DMS 273 treated with DMSO at 0.1 percent for 48 hours (cell line): ENCODE results near the gene GFRAL.
A peak's percentile ranks its signal among the peaks of the same experiment; 100 is the strongest.
"Not testable (repeated sequence)": the region's sequence is repeated elsewhere in the genome, so short reads cannot be mapped to it uniquely, and the experiment has no call there.

ENCODE experiments used
- DNase-seq: peaks from one replicate; lab custom pipeline; 2025; lab: John Stamatoyannopoulos, UW

GFRAL gene

GRCh38 chr6:55327169-55327568, at the start of gene GFRAL:
Gene GFRAL, plus strand, starts transcription at chr6:55327469. Its CDS starts 86 bp downstream, at chr6:55327555.
- no peak for DNase-seq

GRCh38 chr6:55277646-55278045, 49.6 kb upstream of the GFRAL start:
- DNase-seq: no peak

GRCh38 chr6:55281215-55281614, 46.1 kb upstream of the GFRAL start:
- DNase-seq: no peak

- no peak for DNase-seq
Measured at GRCh38 chr6:55282115-55282514, 45.2 kb upstream of the GFRAL start.

GRCh38 chr6:55286824-55287223, 40.4 kb upstream of the GFRAL start:
- DNase-seq: no peak

- no peak for DNase-seq
Measured at GRCh38 chr6:55290736-55291135, 36.5 kb upstream of the GFRAL start.

- no peak for DNase-seq
Measured at GRCh38 chr6:55293116-55293515, 34.2 kb upstream of the GFRAL start.

- not testable (repeated sequence) for DNase-seq
Measured at GRCh38 chr6:55297214-55297613, 30.1 kb upstream of the GFRAL start.

- DNase-seq: peak; percentile 14
Measured at GRCh38 chr6:55299286-55299985, 27.8 kb upstream of the GFRAL start.

GRCh38 chr6:55304747-55305146, 22.5 kb upstream of the GFRAL start:
- no peak for DNase-seq

GRCh38 chr6:55319961-55320695, 7.1 kb upstream of the GFRAL start:
- DNase-seq: no peak

GRCh38 chr6:55320696-55321086, 6.6 kb upstream of the GFRAL start:
- no peak for DNase-seq

GRCh38 chr6:55377150-55377549, 49.9 kb downstream of the GFRAL start:
- DNase-seq: no peak

- DNase-seq: no peak
Measured at GRCh38 chr6:55379471-55379870, 52.2 kb downstream of the GFRAL start.

GRCh38 chr6:55379895-55380294, 52.6 kb downstream of the GFRAL start:
- no peak for DNase-seq

GRCh38 chr6:55388211-55388610, 60.9 kb downstream of the GFRAL start:
- DNase-seq: no peak

- no peak for DNase-seq
Measured at GRCh38 chr6:55395871-55396270, 68.6 kb downstream of the GFRAL start.

GRCh38 chr6:55397986-55398385, 70.7 kb downstream of the GFRAL start:
- no peak for DNase-seq

- DNase-seq: no peak
Measured at GRCh38 chr6:55399351-55399750, 72.1 kb downstream of the GFRAL start.

GRCh38 chr6:55405474-55406235, 78.4 kb downstream of the GFRAL start:
- DNase-seq: no peak

- DNase-seq: no peak
Measured at GRCh38 chr6:55410674-55411073, 83.4 kb downstream of the GFRAL start.

- DNase-seq: no peak
Measured at GRCh38 chr6:55423933-55424332, 96.7 kb downstream of the GFRAL start.
